HG03060 (cell line): ENCODE measurements around the gene DPH6.
"Not testable (repeated sequence)": the region's sequence is repeated elsewhere in the genome, so short reads cannot be mapped to it uniquely, and the experiment has no call there.

Source experiments
- ATAC-seq: cut with Tn5 transposase; IDR thresholded peaks from one replicate; pipeline ENCODE4 v1.9.1; 2021; ENCODE audit warnings: low read depth, moderate number of reproducible peaks; ENCODE audit not compliant: unreplicated experiment

Gene DPH6, protein sequence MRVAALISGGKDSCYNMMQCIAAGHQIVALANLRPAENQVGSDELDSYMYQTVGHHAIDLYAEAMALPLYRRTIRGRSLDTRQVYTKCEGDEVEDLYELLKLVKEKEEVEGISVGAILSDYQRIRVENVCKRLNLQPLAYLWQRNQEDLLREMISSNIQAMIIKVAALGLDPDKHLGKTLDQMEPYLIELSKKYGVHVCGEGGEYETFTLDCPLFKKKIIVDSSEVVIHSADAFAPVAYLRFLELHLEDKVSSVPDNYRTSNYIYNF

DNA sequence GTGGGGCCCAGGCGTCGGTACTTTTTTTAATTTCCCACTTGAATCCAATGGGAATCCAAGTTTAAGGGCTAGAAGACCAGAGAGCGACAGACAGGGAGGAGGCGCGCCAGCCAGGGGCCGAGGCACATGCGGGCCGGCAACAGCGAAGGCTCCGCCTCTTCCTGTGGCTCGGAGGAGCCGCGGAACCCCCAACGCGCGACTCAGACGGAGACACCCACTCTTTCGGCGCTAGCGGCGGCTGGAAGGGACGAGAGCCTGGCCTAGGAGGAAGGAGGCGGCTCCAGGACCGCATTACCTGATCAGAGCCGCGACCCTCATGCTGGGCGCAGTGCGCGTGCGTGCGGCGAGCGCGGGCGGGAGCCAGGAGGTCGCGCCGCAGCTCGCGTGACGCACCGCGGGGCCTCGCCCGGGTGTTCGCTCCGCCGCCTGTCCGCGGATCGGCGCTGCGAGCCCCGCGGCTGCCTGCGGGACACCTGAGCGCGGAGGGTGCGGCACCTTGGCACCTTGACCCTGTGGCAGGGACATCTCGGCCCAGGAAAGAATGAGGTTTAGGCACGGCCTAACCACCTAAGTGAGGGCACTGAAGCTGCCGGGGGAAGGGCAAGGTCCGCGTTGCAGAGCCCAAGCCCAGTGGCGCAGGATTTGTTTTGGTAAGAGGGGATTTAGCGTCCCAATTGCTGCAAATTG, at the start of gene DPH6:
DPH6 (minus strand) TSS at position 342 of the 687 bp plus-strand sequence; CDS start at position 318, 24 bp downstream.
- peak; percentile 57 for ATAC-seq

GRCh38 chr15:35595656-35596055, 49.7 kb upstream of the DPH6 start:
- no peak for ATAC-seq

GRCh38 chr15:35591987-35592386, 46.0 kb upstream of the DPH6 start:
- not testable (repeated sequence) for ATAC-seq

DNA sequence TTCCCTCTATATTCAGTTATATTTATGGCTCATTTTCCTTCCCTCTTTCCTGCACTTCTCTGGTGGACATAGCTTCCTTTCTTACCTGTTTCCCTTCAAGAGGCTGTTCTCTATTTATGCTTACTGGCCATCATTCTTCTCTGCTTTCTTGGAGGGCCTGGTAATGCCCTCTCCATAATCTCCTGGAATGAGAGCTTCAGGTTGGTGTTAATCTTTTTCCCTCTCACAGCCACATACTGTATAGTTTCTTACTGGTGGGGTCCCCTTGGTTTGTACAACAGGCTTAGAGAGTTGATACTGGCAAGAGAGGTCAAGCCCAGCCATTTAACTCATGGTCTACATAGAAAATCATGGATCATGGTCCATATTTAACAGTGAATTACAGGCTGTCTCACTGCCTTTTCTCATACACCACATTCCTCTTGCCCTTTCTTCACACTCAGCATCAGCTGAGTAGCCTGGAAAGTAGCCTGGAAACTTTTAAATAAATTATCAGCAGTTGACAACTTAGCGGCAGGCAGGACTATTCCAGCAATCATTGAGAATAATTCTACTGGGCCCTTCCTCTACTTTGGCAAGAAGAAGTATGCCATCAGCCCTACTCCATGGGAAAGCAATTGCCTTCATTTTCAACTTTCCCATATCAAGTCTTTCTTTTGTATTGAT, 38.0 kb upstream of the DPH6 start:
- ATAC-seq = no peak

DNA sequence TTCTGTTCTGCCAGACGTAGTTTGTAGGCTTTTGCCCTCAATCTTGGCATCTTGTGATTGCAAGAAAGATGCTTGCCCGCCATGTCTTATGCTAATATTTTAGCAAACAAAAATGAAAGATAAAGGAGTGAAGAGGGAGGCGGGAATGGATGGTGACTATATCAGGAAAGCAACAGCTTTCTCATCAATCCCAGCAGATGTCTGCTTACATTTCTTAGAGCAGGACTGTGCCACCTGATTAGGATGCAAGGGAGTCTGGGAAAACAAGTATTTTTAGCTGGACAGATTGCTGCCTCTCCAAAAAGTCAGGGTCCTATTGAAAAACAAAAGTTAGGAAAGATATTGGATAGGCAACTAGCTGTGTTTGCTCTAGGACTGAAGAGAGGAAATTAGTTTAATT, 34.6 kb upstream of the DPH6 start:
- ATAC-seq = no peak

DNA sequence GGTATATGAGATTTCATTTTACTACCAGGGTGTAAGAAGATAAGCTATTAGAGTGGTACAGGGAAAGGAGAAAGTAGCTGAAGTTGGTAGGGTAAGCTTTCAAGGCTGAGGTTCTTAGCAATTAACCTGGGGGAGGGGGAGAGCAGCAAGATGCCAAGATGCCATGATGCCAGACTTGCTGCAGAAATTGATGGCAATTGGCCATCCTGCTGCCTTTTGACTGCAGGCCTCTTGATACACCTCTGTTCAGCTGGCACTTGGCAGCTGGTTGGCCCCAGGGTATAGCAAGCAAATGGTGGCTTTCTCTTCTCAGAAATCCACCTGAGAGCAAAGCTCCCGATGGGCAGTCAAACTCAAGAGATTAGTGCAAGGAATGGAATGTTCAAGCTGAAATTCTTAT, 21.4 kb upstream of the DPH6 start:
- no peak for ATAC-seq

GRCh38 chr15:35566991-35567390, 21.0 kb upstream of the DPH6 start:
- no peak for ATAC-seq

- no peak for ATAC-seq
Measured at GRCh38 chr15:35565901-35566300, 19.9 kb upstream of the DPH6 start.

DNA sequence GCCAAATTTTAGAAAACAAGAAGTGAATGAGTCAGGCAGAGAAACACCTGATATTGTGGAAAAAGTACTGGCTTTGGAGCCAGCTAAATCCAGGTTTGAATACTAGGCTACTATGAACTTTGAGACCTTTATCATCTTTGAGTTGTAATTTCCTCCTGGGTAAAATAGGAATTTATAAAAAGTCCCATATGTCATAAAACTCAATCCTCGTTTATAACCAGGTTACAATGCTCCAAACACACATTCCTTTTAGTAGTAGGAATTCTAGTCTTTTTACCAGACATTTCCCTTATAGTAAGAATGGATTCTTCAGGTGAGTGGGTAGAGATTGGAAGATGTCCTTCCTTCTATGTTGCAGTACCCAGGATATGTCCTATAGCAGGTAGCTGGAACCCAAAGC, 16.7 kb upstream of the DPH6 start:
- no peak for ATAC-seq

- no peak for ATAC-seq
Measured at GRCh38 chr15:35561308-35561707, 15.3 kb upstream of the DPH6 start.

- no peak for ATAC-seq
Measured at GRCh38 chr15:35560870-35561269, 14.9 kb upstream of the DPH6 start.

DNA sequence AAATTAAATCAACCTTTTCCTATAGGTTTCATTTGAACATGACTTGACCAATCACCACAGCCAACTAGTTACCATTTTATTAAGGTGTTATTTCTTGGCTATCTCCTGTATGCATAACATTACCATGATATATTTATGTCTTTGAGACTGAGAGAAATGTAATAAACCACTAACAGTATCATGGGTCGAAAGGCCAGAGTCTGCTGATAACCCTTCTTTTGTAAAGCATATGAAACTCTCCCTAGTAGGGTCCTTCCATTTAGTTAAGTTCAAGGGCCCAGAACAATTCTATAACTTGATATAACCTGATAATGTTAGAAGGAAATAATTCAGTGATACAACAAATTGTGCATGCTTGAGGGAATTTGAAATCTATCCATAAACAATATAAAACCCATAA, 14.3 kb upstream of the DPH6 start:
- no peak for ATAC-seq

DNA sequence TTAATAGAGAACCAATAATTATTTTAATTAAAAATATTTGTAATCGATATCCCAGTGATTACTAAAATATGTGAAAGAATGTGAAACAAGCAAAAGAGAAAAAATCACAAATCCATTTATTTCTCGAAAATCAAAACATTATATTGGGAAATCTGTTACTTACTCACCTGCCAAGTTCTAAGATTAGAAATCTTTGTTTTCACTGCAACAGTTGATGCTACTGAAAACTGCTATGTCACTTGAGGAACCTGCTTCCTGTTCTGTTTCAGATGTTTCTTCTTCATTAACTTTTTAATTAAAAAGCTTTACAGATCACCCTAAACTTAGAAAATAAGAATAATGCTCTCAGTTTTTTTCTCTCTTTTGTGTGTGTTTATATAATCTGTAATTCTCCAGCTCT, 13.7 kb upstream of the DPH6 start:
- ATAC-seq = no peak

- ATAC-seq = no peak
Measured at GRCh38 chr15:35557544-35557943, 11.6 kb upstream of the DPH6 start.

GRCh38 chr15:35557012-35557411, 11.0 kb upstream of the DPH6 start:
- no peak for ATAC-seq

- no peak for ATAC-seq
Measured at GRCh38 chr15:35555244-35555643, 9.3 kb upstream of the DPH6 start.

DNA sequence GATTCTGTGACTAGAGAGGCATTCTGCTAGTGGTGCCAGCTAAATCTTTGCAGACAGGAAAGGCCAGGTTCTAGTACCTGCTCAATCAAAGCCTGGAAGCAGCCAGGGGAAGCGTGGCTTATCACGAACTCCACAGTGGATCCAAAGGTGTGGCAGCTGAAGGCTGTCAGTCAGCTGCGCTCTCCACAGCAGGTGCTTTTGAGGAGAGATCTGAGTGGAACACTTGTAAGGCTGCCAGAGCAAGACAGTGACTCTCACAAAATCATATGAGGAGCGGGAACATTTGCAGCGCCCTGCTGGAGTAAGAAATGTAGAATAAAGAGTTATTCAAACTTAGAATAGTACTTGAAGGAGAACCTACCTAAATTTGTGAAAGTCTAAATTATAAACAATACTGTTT, 5.0 kb upstream of the DPH6 start:
- no peak for ATAC-seq

DNA sequence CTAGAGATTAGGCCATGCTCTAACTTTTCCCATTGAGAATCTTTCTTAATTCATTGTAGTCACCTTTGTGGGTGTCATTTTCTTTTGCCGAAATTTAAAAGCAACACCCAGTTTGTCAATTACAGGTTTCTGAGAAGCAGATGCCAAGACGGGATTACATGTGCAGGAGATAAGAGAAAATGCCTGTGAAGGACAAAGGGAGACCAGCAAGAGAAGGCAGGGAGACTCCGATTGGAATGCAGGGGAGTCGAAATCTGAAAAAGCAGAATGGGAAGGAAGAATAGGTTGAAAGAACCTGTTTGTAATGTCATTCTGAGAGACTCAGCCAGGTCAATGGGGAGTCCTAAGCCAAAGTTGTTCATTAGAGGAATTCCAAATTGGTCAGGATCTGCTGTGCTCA, 3.6 kb upstream of the DPH6 start:
- ATAC-seq = no peak

- no peak for ATAC-seq
Measured at GRCh38 chr15:35548435-35548834, 2.5 kb upstream of the DPH6 start.

- no peak for ATAC-seq
Measured at GRCh38 chr15:35547775-35548364, 1.9 kb upstream of the DPH6 start.
